ENCODE measurements around the gene PAQR9. TPM values are rescaled to one million over a fixed set of nuclear protein-coding genes. Genes with fewer than 3 reads are reported as not detected.

PAQR9 gene
- total and polyA plus RNA-seq, 2 experiments from 2014 or later = 0.68 to 1.0 TPM

GRCh38 chr3:142987707-142988106 lies 24.2 kb upstream of the PAQR9 start:
- DNase-seq (ENCODE audit: low read depth in 1 of 2, low spot score in 1 of 2) = peak; percentile 51 to 73
- Histone ChIP-seq H3K27ac (peak overlapping the region; percentile 14), H3K4me1 (ENCODE audit: low read depth) (peaks cover 9% of the 10 kb centered on the region), H3K27me3 (no peaks in the 10 kb centered on the region), H3K9me3 (ENCODE audit: low read depth) (no peaks in the 10 kb centered on the region), H3K36me3 (no peaks in the 10 kb centered on the region), H3K4me3 (no peak overlapping the region)
- TF ChIP-seq CTCF (IDR thresholded peaks at IDR 0.05; ENCODE audit: low read depth, low read length) = no peak

GRCh38 chr3:142987080-142987700 lies 23.7 kb upstream of the PAQR9 start:
- Histone ChIP-seq H3K36me3 (no peaks in the 10 kb centered on the region), H3K4me3 (no peak overlapping the region), H3K9me3 (ENCODE audit: low read depth) (no peaks in the 10 kb centered on the region), H3K27me3 (no peaks in the 10 kb centered on the region), H3K27ac (peak overlapping the region; percentile 14), H3K4me1 (ENCODE audit: low read depth) (peaks cover 9% of the 10 kb centered on the region)
- peak; percentile 57 to 65 for DNase-seq (ENCODE audit: low read depth in 1 of 2, low spot score in 1 of 2)
- peak; percentile 62 for TF ChIP-seq CTCF (IDR thresholded peaks at IDR 0.05; ENCODE audit: low read depth, low read length)

GRCh38 chr3:142984255-142984654 lies 20.8 kb upstream of the PAQR9 start:
- Histone ChIP-seq H3K36me3 (no peaks in the 10 kb centered on the region), H3K27ac (no peak overlapping the region), H3K4me1 (ENCODE audit: low read depth) (peaks cover 9% of the 10 kb centered on the region), H3K27me3 (no peaks in the 10 kb centered on the region), H3K9me3 (ENCODE audit: low read depth) (no peaks in the 10 kb centered on the region), H3K4me3 (no peak overlapping the region)
- no peak for DNase-seq (ENCODE audit: low read depth in 1 of 2, low spot score in 1 of 2)
- no peak for TF ChIP-seq CTCF (IDR thresholded peaks at IDR 0.05; ENCODE audit: low read depth, low read length)

- no peak overlapping the region for H3K27ac ChIP-seq
- DNase-seq (ENCODE audit: low read depth in 1 of 2, low spot score in 1 of 2) = no peak
- H3K27me3 ChIP-seq = no peaks in the 10 kb centered on the region
- no peak for TF ChIP-seq CTCF (IDR thresholded peaks at IDR 0.05; ENCODE audit: low read depth, low read length)
- no peaks in the 10 kb centered on the region for H3K36me3 ChIP-seq
- H3K4me1 ChIP-seq (ENCODE audit: low read depth) = peaks cover 9% of the 10 kb centered on the region
- H3K4me3 ChIP-seq = no peak overlapping the region
- H3K9me3 ChIP-seq (ENCODE audit: low read depth) = no peaks in the 10 kb centered on the region
These were observed 19.8 kb upstream of the PAQR9 start for GRCh38 chr3:142983318-142983717.

GRCh38 chr3:142982038-142982773 lies 18.7 kb upstream of the PAQR9 start:
- TF ChIP-seq CTCF (IDR thresholded peaks at IDR 0.05; ENCODE audit: low read depth, low read length) = peak; percentile 3
- Histone ChIP-seq H3K9me3 (ENCODE audit: low read depth) (no peaks in the 10 kb centered on the region), H3K4me1 (ENCODE audit: low read depth) (peaks cover under 1% of the 10 kb centered on the region), H3K27me3 (no peaks in the 10 kb centered on the region), H3K36me3 (no peaks in the 10 kb centered on the region), H3K4me3 (no peak overlapping the region), H3K27ac (no peak overlapping the region)
- no peak for DNase-seq (ENCODE audit: low read depth in 1 of 2, low spot score in 1 of 2)

Data from cardiac muscle cell (in vitro differentiated cells and primary cell).